Measurements from ENCODE around the gene RGL1.

GRCh38 chr1:183887826-183888819 lies 83.2 kb downstream of the RGL1 start:
- TF ChIP-seq ZNF623 (tag by site-specific recombination; IDR thresholded peaks at IDR 0.05), result no peak
- no peak for TF ChIP-seq ZFP37 (tag by site-specific recombination; IDR thresholded peaks at IDR 0.05)
- TF ChIP-seq YY1 (tag by site-specific recombination; IDR thresholded peaks at IDR 0.05), result no peak
- TF ChIP-seq CTCF (tag by site-specific recombination; IDR thresholded peaks at IDR 0.05), result no peak
- no peak for TF ChIP-seq ZNF560 (tag by site-specific recombination; IDR thresholded peaks at IDR 0.05; ENCODE audit: borderline replicate concordance)
- no peak for TF ChIP-seq PRDM1 (tag by site-specific recombination; IDR thresholded peaks at IDR 0.05)
